ENCODE data around the gene SAG.

SAG gene

DNA sequence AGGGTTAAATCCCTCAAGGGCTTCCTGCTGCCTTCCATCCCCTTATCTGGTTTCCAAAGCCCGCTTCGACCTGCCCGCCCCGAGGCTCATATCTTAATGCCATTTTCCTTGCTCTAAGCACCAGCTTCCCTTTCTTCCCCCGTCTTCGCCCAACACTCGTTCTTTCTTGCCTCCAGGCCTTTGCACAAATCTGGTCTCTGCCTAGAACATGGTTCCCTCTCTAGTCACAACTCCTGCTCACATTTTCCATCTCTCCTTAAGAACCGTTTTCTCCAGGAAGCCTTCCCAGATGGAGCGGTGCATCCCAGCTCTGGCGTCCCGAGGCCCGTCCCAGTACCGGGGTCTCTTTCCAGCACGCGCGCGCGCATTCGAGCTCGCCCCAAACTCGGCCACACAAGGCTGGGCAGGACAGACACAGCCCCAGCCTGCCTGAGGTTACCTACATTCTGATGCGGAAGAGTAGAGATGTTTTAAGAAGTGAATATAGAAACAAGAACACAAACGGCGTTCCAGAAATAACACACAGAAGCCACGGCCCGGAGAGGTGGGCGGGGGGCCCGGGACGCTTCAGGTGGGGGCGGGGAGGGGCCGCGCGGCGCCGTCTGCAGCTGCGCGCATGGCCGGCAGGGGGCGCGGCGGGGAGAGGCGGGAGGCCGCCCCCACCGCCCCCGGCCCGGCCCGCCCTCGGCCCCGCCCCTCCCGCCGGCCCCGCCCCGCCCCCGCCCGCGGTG, 46.3 kb downstream of the SAG start, which contains the start of gene DGKD:
Gene DGKD, plus strand, starts transcription at position 726 of the 731 bp plus-strand sequence. CDS start 25 bp downstream, outside the sequence.
- peak within 1 kb of the TSS; percentile 79 for H3K4me3 ChIP-seq (ENCODE audit: low read depth, low read length)
- TF ChIP-seq, protein P1, sequence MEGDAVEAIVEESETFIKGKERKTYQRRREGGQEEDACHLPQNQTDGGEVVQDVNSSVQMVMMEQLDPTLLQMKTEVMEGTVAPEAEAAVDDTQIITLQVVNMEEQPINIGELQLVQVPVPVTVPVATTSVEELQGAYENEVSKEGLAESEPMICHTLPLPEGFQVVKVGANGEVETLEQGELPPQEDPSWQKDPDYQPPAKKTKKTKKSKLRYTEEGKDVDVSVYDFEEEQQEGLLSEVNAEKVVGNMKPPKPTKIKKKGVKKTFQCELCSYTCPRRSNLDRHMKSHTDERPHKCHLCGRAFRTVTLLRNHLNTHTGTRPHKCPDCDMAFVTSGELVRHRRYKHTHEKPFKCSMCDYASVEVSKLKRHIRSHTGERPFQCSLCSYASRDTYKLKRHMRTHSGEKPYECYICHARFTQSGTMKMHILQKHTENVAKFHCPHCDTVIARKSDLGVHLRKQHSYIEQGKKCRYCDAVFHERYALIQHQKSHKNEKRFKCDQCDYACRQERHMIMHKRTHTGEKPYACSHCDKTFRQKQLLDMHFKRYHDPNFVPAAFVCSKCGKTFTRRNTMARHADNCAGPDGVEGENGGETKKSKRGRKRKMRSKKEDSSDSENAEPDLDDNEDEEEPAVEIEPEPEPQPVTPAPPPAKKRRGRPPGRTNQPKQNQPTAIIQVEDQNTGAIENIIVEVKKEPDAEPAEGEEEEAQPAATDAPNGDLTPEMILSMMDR (IDR thresholded peaks at IDR 0.05; ENCODE audit: borderline replicate concordance, insufficient read depth, low read depth, low read length) = peak; percentile 54

DNA sequence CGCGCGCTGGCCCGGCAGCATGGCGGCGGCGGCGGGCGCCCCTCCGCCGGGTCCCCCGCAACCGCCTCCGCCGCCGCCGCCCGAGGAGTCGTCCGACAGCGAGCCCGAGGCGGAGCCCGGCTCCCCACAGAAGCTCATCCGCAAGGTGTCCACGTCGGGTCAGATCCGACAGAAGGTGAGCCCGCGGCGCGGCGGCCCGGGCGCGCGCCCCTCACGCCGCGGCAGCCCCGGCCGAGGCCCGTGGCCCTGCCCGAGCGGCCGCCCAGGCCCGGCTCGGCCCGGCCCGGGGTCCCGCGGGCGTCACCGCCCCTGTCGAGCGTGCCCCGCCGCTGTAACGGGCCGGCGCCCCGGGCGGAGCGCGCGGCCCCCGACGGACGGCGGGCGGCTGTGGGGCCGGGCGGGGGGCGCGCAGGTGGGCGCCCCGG, 46.9 kb downstream of the SAG start:
- H3K4me3 ChIP-seq (ENCODE audit: low read depth, low read length) = peak overlapping the region; percentile 79
- TF ChIP-seq, protein P1 (IDR thresholded peaks at IDR 0.05; ENCODE audit: borderline replicate concordance, insufficient read depth, low read depth, low read length) = no peak

DNA sequence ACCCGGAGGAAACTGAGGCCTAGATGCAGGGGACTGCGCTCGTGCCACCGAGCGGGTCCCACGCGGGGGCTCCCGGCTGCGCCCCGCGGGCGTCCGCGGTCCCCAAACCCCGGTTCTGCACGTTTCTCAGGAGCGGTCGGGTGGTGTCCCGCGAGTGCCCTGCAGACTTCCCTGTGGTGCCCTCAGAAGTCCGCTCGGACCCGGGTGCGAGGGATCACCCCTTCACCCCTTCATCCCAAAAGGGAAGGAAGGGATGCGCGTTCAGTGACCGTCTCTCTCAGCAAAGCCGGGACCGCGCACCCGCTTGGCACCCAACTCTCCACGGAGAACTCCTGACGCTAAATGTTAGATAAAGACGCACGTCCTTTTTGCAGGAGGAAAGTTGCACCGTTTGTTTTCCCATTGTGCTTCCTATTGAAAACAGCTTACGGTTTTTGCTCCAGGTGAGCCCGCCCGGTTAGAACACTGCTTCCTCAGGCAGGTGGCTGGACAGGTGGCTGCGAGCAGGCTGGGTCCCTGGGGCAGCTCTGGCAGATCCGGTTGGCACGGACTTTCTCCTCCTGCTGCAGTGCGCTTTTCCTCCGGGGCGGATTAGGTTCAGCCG, 47.5 kb downstream of the SAG start:
- TF ChIP-seq, protein P1 (IDR thresholded peaks at IDR 0.05; ENCODE audit: borderline replicate concordance, insufficient read depth, low read depth, low read length) = no peak
- peak overlapping the region; percentile 79 for H3K4me3 ChIP-seq (ENCODE audit: low read depth, low read length)

DNA sequence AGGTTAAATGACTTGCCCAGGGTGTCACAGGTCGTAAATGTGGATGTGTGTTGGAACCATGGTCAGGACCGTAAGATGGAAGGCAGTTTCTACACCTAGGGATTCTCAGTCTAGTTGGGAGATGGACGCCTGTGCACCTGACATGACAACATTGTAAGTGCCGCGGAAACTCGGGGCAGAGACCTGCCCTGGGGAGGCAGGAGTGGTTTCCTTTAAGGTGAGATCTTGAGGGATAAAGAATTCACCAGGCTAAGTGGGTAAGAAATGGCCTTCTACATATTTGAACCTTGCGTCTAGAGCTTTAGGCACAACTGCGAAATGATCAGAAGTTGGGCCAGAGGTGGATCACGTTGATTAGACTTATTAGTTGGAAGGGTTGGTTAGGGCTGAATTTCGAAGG, 48.3 kb downstream of the SAG start:
- TF ChIP-seq, protein P1 (IDR thresholded peaks at IDR 0.05; ENCODE audit: borderline replicate concordance, insufficient read depth, low read depth, low read length) = no peak
- peak overlapping the region; percentile 79 for H3K4me3 ChIP-seq (ENCODE audit: low read depth, low read length)

DNA sequence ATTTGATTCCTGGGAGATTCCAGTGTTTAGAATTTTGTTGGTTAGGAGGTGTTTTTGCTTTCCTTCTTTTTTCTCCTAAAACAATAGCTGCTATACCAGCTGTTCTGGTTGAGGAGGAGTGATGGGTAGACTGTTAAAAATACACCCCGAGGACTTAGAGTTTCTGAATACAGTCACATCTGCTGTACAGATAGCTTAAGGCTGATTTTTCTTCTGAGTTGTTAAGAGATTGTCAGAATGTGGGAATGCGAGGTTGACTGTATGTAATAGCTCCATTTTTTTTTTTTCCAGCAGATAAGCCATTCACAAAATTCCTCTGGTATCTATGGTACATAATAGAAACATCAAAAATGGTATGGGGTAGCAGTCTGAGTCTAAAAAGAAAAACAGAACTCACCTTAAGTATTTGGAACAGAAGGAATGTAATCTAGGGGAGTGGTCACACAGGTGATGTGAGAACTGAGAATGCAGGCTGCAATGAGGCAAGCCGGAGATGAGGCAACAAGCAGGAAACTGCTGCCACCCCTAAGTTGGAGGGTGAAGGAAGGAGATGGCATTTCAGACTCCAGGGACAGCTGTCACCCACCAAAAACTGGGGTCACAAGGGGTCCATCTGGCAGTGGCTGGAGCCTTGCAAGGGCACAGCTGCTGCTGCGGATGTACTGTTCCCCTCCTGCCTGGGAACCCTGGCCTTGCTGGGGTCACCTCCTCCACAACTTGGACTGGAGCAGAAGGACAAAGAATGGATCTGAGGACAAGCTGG, 49.1 kb downstream of the SAG start:
- peak overlapping the region; percentile 79 for H3K4me3 ChIP-seq (ENCODE audit: low read depth, low read length)
- TF ChIP-seq, protein P1 (IDR thresholded peaks at IDR 0.05; ENCODE audit: borderline replicate concordance, insufficient read depth, low read depth, low read length) = no peak

DNA sequence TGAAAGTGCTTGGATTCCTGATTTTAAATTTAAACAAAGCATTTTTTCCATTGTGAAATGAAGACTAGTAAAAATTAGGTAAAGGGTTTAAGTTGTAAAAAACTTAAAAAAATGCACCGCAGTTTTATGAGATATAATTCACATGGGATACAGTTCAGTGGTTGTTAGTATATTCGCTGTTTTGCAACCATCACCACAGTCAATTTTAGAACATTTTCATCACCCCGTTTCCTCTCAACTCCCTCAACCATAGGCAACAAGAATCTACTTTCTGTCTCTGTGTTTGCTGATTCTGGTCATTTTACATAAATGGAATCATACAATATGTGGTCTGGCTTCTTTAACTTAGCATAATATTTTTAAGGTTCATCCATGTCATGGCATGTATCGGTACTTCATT, 50.7 kb downstream of the SAG start:
- H3K4me3 ChIP-seq (ENCODE audit: low read depth, low read length) = peak overlapping the region; percentile 13
- TF ChIP-seq, protein P1 (IDR thresholded peaks at IDR 0.05; ENCODE audit: borderline replicate concordance, insufficient read depth, low read depth, low read length) = no peak
